Peyer's patch (tissue), 4 donors: ENCODE data around the gene FLVCR2. TPM values are rescaled to one million over a fixed set of nuclear protein-coding genes. Genes with fewer than 3 reads are reported as not detected.

Source experiments
- DNase-seq, 3 donors: peaks; one replicate each; pipeline ENCODE4 v3.0.0-alpha.2; 2017 to 2019
- H3K27ac ChIP-seq, 4 donors: fragments of 200-600 bp; sonication (generic); one replicate each; pipeline ENCODE4 v1.5.1; 2016 to 2019
- H3K27me3 ChIP-seq, 2 donors: fragments of 200-600 bp; sonication (generic); one replicate each; pipeline ENCODE4 v1.5.1; 2019
- H3K36me3 ChIP-seq, 3 donors: fragments of 200-600 bp; sonication (generic); one replicate each; pipeline ENCODE4 v1.5.1; 2016 to 2019
- H3K4me1 ChIP-seq, 4 donors: fragments of 200-600 bp; sonication (generic); one replicate each; pipeline ENCODE4 v1.5.1; 2016 to 2019
- H3K4me3 ChIP-seq, 4 donors: fragments of 200-600 bp; sonication (generic); 1 replicate in 3 of 4; 2 replicates in 1 of 4; pipeline ENCODE4 v1.5.1; 2016 to 2019; ENCODE audit warnings: mild to moderate bottlenecking in 1 of 4
- H3K9me3 ChIP-seq, 4 donors: fragments of 200-600 bp; sonication (generic); one replicate each; pipeline ENCODE4 v1.5.1; 2016 to 2019; ENCODE audit warnings: mild to moderate bottlenecking in 1 of 4
- POLR2A ChIP-seq, 2 donors: fragments of 450-650 bp; IDR thresholded peaks; one replicate each; pipeline ENCODE4 v1.5.1; 2017; ENCODE audit warnings: antibody characterized with exemption in 2 of 2, mild to moderate bottlenecking in 2 of 2, moderate library complexity in 2 of 2
- total RNA-seq, 4 donors: library from RNA; depleted of rRNA; stranded (reverse); fragments of >200 nt; gene quantifications; one replicate each; pipeline ENCODE4 v1.1.0, GENCODE V29; 2016
- TF ChIP-seq, protein P1 (sequence below), 6 experiments: fragments of 450-650 bp in 4 of 6; fragments of 200-600 bp in 2 of 6; sonication (generic) in 1 of 6; IDR thresholded peaks; one replicate each; pipeline ENCODE4 v1.5.1; 2017 to 2019; ENCODE audit warnings: antibody characterized with exemption in 6 of 6, mild to moderate bottlenecking in 3 of 6, moderate library complexity in 1 of 6

Gene FLVCR2
- total RNA-seq, 4 donors from 2014 or later: 14.9 to 130 (median 98.8) TPM

DNA sequence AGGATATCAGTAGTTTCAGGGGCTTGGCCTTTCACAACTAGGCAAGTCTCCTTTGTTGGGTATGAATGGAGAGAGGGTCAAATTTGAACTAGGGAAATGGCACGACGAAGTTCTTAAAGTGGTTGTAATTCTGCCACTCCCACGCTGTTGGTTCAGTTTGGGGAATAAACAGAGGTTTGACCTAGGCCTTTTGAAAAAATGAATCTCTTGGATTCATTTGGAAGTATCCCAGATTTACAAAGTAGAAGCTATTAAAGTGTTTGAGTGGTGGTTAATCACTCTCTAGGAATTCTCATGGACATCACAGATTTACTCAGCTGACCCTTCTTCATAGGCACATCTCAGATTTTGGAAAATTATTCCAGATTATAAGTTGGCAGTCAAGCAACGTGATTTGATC is 41.3 kb upstream of the FLVCR2 start:
- TF ChIP-seq, protein P1, sequence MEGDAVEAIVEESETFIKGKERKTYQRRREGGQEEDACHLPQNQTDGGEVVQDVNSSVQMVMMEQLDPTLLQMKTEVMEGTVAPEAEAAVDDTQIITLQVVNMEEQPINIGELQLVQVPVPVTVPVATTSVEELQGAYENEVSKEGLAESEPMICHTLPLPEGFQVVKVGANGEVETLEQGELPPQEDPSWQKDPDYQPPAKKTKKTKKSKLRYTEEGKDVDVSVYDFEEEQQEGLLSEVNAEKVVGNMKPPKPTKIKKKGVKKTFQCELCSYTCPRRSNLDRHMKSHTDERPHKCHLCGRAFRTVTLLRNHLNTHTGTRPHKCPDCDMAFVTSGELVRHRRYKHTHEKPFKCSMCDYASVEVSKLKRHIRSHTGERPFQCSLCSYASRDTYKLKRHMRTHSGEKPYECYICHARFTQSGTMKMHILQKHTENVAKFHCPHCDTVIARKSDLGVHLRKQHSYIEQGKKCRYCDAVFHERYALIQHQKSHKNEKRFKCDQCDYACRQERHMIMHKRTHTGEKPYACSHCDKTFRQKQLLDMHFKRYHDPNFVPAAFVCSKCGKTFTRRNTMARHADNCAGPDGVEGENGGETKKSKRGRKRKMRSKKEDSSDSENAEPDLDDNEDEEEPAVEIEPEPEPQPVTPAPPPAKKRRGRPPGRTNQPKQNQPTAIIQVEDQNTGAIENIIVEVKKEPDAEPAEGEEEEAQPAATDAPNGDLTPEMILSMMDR (IDR thresholded peaks at IDR 0.05): no peak
- TF ChIP-seq POLR2A (IDR thresholded peaks at IDR 0.05): no peak
- Histone ChIP-seq H3K27ac (peak overlapping the region; percentile 22 to 90 (median 66)), H3K27me3 (no peaks in the 10 kb centered on the region), H3K9me3 (no peaks in the 10 kb centered on the region), H3K4me3 (no peak overlapping the region), H3K36me3 (no peaks in the 10 kb centered on the region), H3K4me1 (peaks cover 0 to 12% (median 6%) of the 10 kb centered on the region in 4 donors)
- DNase-seq: no peak

DNA sequence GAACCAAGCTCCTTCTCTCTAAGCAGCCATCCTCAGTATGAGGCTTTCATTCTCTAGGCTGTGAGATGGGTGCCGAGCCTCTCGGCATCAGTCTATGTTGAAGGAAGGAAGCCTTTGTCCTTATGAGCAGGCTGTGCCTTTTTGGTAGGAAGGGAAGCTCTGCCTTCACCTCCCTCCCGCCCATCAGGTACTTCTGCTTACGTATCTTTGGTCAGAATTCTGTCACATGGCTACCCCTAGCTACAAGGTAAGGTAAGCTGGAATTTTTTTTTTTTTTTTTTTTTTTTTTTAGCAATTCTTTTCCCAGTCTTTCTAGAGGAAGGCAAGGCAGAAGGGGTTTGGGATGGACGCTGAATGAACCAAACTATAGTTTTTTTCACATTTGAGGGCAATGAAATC is 39.3 kb upstream of the FLVCR2 start:
- no peak overlapping the region for H3K4me3 ChIP-seq
- TF ChIP-seq POLR2A (IDR thresholded peaks at IDR 0.05): no peak
- TF ChIP-seq, protein P1 (IDR thresholded peaks at IDR 0.05): no peak
- DNase-seq: no peak
- H3K36me3 ChIP-seq: no peaks in the 10 kb centered on the region
- H3K4me1 ChIP-seq: peaks cover 2 to 25% (median 14%) of the 10 kb centered on the region in 4 donors
- no peaks in the 10 kb centered on the region for H3K27me3 ChIP-seq
- peak overlapping the region in 2 of 4 donors; percentile 34 to 77 for H3K27ac ChIP-seq
- no peaks in the 10 kb centered on the region for H3K9me3 ChIP-seq

DNA sequence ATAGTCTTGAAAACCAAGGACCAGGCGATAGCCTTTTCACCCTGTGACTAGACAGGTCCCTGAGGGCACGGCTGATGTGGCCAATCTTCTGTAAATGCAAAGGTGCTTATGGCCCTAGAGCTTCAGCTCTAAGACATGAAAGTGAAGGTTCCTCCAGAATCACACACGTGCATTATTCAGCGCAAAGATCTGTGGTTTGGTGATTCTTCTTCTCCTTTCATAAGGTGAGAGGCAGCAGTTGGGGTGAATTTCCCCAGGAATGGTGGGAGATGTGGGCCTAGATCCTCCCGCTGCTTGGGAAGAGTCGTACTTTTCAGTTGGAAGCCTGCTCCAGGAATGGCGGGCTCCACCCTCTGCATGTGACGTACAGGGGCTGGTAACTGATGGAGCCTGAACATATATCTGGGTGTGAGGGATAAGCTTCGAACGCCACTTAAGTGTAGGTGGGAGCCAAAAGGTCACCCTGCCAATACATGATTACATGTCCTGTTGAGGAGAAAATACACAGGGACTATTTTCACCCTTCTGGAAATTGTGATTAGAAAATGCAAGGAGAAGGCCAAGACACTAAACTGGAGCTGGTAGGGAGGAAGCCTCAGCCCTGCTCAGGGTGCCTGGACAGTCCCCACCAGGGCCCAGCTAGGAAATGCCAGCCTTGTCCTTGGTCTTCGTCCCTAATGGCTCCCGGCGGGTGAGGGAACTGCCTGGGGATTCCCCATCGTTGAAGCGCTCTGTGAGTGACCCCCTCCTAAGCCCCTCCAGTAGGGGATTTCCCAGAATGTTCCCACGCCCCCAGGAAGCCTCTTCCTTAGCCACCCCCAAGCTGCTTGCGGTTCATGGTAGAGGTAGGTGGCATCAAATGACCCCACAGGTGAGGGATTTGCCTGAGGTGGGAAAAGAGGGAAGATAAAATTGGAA is 38.6 kb upstream of the FLVCR2 start:
- Histone ChIP-seq H3K36me3 (no peaks in the 10 kb centered on the region), H3K27ac (peak overlapping the region in 3 of 4 donors; percentile 12 to 77 (median 47)), H3K27me3 (no peaks in the 10 kb centered on the region), H3K4me3 (no peak overlapping the region), H3K4me1 (peaks cover 2 to 25% (median 14%) of the 10 kb centered on the region in 4 donors), H3K9me3 (no peaks in the 10 kb centered on the region)
- DNase-seq: peak in 2 of 3 donors; percentile 61 to 68
- TF ChIP-seq, protein P1 (IDR thresholded peaks at IDR 0.05): no peak
- TF ChIP-seq POLR2A (IDR thresholded peaks at IDR 0.05): no peak

DNA sequence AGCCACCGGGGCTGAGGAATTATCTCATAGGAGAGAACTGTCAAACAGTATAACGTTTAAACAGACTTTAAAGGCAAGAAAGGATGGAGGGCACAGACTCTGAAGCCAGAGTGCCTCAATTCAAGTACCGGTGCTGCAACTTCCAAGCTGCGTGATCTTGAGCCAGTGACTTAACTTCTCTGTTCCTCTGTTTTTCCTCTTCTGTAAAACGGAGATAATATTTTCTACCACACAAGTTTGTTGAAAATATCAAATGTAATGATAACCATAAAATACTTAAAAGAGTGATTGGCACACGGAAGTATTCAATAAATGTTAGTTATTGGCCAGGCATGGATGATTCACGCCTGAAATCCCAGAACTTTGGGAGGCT is 38.0 kb upstream of the FLVCR2 start:
- Histone ChIP-seq H3K36me3 (no peaks in the 10 kb centered on the region), H3K27ac (peak overlapping the region in 3 of 4 donors; percentile 12 to 77 (median 47)), H3K4me1 (peaks cover 0 to 25% (median 14%) of the 10 kb centered on the region in 4 donors), H3K27me3 (no peaks in the 10 kb centered on the region), H3K4me3 (no peak overlapping the region), H3K9me3 (no peaks in the 10 kb centered on the region)
- TF ChIP-seq POLR2A (IDR thresholded peaks at IDR 0.05): no peak
- TF ChIP-seq, protein P1 (IDR thresholded peaks at IDR 0.05): no peak
- DNase-seq: no peak

DNA sequence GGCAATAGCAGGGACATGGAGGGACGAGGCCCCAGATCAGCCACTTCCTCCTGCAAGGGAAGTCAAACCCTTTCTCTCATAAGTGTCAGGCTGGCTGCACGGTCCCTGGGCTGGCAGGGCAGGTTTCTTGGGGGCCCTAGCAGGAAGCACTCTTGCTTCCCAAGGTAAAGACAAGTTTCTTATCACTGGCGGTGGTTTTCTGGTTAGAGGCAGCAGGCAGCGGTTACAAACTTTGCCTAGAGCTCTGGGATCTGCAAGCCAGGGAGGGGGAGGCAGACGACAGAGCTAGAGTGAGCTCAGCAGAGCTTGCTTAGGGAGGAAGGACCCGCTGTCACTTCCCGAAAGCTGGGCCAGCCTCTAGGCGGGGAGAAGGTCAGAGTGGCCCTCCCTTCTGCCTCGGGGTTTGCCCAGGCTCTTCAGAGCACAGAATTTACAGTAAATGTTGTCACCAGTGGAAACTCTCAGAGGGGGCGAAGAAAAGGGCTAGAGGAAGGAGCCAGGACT is 35.8 kb upstream of the FLVCR2 start:
- Histone ChIP-seq H3K27me3 (no peaks in the 10 kb centered on the region), H3K9me3 (no peaks in the 10 kb centered on the region), H3K27ac (peak overlapping the region; percentile 68 to 77 (median 76)), H3K4me3 (peak overlapping the region in 1 of 4 donors; percentile 19), H3K36me3 (no peaks in the 10 kb centered on the region), H3K4me1 (peaks cover 0 to 24% (median 11%) of the 10 kb centered on the region in 4 donors)
- DNase-seq: peak in 2 of 3 donors; percentile 75 to 83
- no peak for TF ChIP-seq POLR2A (IDR thresholded peaks at IDR 0.05)
- TF ChIP-seq, protein P1 (IDR thresholded peaks at IDR 0.05): no peak
